Gastroesophageal sphincter (tissue), 4 donors: ENCODE data around the gene IBA57. TPM values are rescaled to one million over a fixed set of nuclear protein-coding genes. Genes with fewer than 3 reads are reported as not detected.

Source experiments
- ATAC-seq: fragments of 150-250 bp; one replicate; pipeline ENCODE4 v1.9.1; 2016; ENCODE audit warnings: mild to moderate bottlenecking, moderate library complexity
- H3K27ac ChIP-seq, 4 donors: fragments of 200-600 bp; sonication (generic) in 3 of 4; 1 replicate in 3 of 4; 2 replicates in 1 of 4; pipeline ENCODE4 v1.5.1; 2016 to 2019
- H3K27me3 ChIP-seq: fragments of 200-600 bp; sonication (generic); one replicate; pipeline ENCODE4 v1.5.1; 2019
- H3K36me3 ChIP-seq, 2 donors: fragments of 200-600 bp; sonication (generic); one replicate each; pipeline ENCODE4 v1.5.1; 2019; ENCODE audit warnings: control low read depth in 1 of 2
- H3K4me1 ChIP-seq, 3 donors: fragments of 200-600 bp; sonication (generic); 1 replicate in 2 of 3; 2 replicates in 1 of 3; pipeline ENCODE4 v1.5.1; 2016 to 2019; ENCODE audit warnings: control low read depth in 2 of 3
- H3K4me3 ChIP-seq, 2 donors: fragments of 200-600 bp; sonication (generic); one replicate each; pipeline ENCODE4 v1.5.1; 2019; ENCODE audit warnings: mild to moderate bottlenecking in 1 of 2, moderate library complexity in 1 of 2
- H3K9me3 ChIP-seq, 3 donors: fragments of 200-600 bp; sonication (generic); one replicate each; pipeline ENCODE4 v1.5.1; 2017 to 2019; ENCODE audit warnings: control low read depth in 2 of 3
- CTCF ChIP-seq, 4 experiments: fragments of 200-600 bp in 2 of 4; fragments of 450-650 bp in 2 of 4; sonication (generic) in 1 of 4; IDR thresholded peaks; one replicate each; pipeline ENCODE4 v1.5.1; 2017 to 2019; ENCODE audit warnings: antibody characterized with exemption in 4 of 4, mild to moderate bottlenecking in 2 of 4, moderate library complexity in 2 of 4
- EP300 ChIP-seq: sonication (generic); formaldehyde crosslinking; IDR thresholded peaks from one replicate; pipeline ENCODE4 v1.6.1; 2017; ENCODE audit warnings: antibody characterized with exemption, mild to moderate bottlenecking
- POLR2A ChIP-seq, 2 donors: fragments of 450-650 bp; IDR thresholded peaks; one replicate each; pipeline ENCODE4 v1.6.1; 2017; ENCODE audit warnings: antibody characterized with exemption in 2 of 2, mild to moderate bottlenecking in 2 of 2, moderate library complexity in 1 of 2
- POLR2AphosphoS5 ChIP-seq: sonication (generic); formaldehyde crosslinking; IDR thresholded peaks from one replicate; pipeline ENCODE4 v1.6.1; 2017; ENCODE audit warnings: antibody characterized with exemption
- WGBS, 2 donors: methylation state at CpG; one replicate each; pipeline ENCODE4 v1.1.5; 2018; ENCODE audit warnings: low coverage in 1 of 2; 5-methylcytosine and 5-hydroxymethylcytosine counted together
- total RNA-seq, 4 donors: library from RNA; depleted of rRNA; stranded (reverse); fragments of >200 nt; gene quantifications; one replicate each; pipeline ENCODE4 v1.1.0, GENCODE V29; 2016

IBA57 gene
- total RNA-seq: 10 to 100 TPM in 1 of 4 donors, 1 to 10 TPM in 3; 4.2 to 11.3 (median 7.4) TPM

DNA sequence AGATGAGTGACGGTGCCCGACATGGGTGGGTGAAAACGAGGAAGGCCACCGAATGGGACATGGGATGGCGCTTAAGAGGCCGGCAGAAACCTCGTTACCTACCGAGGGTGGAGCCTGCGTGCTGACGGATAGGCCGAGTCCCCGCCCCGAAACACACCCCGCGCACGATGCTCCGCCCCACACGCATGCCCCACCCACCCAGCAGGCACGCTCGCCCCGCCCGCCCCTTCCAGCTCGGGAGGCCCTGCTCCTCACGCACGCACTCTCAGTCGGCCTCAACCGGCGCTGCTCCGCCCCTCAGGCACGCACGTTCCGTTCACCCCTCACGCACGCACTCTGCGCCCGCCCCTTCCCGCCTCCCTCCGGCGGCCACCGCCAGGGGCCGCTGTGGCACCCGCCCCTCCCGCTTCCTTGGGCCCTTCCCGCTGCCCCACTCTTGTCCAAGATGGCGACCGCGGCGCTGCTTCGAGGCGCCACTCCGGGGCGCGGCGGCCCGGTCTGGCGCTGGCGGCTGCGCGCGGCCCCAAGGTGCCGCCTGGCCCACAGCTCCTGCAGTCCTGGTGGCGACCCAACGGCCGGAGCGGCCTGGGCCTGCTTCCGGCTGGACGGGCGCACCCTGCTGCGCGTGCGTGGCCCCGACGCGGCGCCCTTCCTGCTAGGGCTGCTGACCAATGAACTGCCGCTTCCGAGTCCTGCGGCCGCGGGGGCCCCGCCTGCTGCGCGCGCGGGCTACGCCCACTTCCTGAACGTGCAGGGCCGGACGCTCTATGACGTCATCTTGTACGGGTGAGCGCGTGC is at the start of gene IBA57:
Gene IBA57 (plus strand): TSS at position 433 of the 798 bp plus-strand sequence. CDS start 13 bp downstream, at position 446.
- Histone ChIP-seq H3K9me3 (no peaks in the 10 kb centered on the region), H3K27ac (peak within 1 kb of the TSS; percentile 76 to 100 (median 99)), H3K27me3 (peaks cover 20% of the 10 kb centered on the region), H3K4me3 (peak within 1 kb of the TSS; percentile 39 to 87), H3K4me1 (peaks cover 0 to 56% (median 6%) of the 10 kb centered on the region in 3 donors), H3K36me3 (no peaks in the 10 kb centered on the region)
- TF ChIP-seq EP300 (peak; percentile 75), POLR2AphosphoS5 (peak; percentile 80), POLR2A (IDR thresholded peaks at IDR 0.05) (peak; percentile 96 to 97), CTCF (IDR thresholded peaks at IDR 0.05) (peak in 3 of 4 experiments; percentile 91 to 96 (median 95))
- WGBS, 2 donors: 0% methylated on average over 6 of the region's 93 CpGs; no CpG with 5 or more reads in 1 of the 2 donors
- peak; percentile 92 for ATAC-seq

- H3K9me3 ChIP-seq: no peaks in the 10 kb centered on the region
- no peak overlapping the region for H3K4me3 ChIP-seq
- TF ChIP-seq CTCF (IDR thresholded peaks at IDR 0.05): no peak
- no peak for TF ChIP-seq POLR2A (IDR thresholded peaks at IDR 0.05)
- no peak for TF ChIP-seq EP300
- TF ChIP-seq POLR2AphosphoS5: no peak
- H3K4me1 ChIP-seq: no peaks in the 10 kb centered on the region
- no peak for ATAC-seq
- WGBS, 2 donors: 100% methylated on average over 2 to 3 of the region's 4 CpGs
- H3K27me3 ChIP-seq: no peaks in the 10 kb centered on the region
- H3K36me3 ChIP-seq: no peaks in the 10 kb centered on the region
- no peak overlapping the region for H3K27ac ChIP-seq
Observed at GRCh38 chr1:228117335-228117734, 48.3 kb upstream of the IBA57 start.

GRCh38 chr1:228118040-228118439 is 47.6 kb upstream of the IBA57 start:
- Histone ChIP-seq H3K4me1 (no peaks in the 10 kb centered on the region), H3K27ac (no peak overlapping the region), H3K9me3 (no peaks in the 10 kb centered on the region), H3K36me3 (no peaks in the 10 kb centered on the region), H3K4me3 (no peak overlapping the region), H3K27me3 (no peaks in the 10 kb centered on the region)
- no peak for ATAC-seq
- no peak for TF ChIP-seq POLR2AphosphoS5
- TF ChIP-seq POLR2A (IDR thresholded peaks at IDR 0.05): no peak
- TF ChIP-seq EP300: no peak
- TF ChIP-seq CTCF (IDR thresholded peaks at IDR 0.05): no peak
- 75 to 80% methylated on average over 2 of the region's 2 CpGs for WGBS, 2 donors

- H3K4me1 ChIP-seq: no peaks in the 10 kb centered on the region
- no peak overlapping the region for H3K4me3 ChIP-seq
- ATAC-seq: no peak
- no peaks in the 10 kb centered on the region for H3K36me3 ChIP-seq
- TF ChIP-seq POLR2A (IDR thresholded peaks at IDR 0.05) (no peak), EP300 (no peak), POLR2AphosphoS5 (no peak), CTCF (IDR thresholded peaks at IDR 0.05) (no peak)
- H3K9me3 ChIP-seq: no peaks in the 10 kb centered on the region
- WGBS, 2 donors: 57 to 100% methylated on average over 1 of the region's 1 CpG
- no peak overlapping the region for H3K27ac ChIP-seq
- H3K27me3 ChIP-seq: no peaks in the 10 kb centered on the region
Observed at GRCh38 chr1:228120351-228120750, 45.3 kb upstream of the IBA57 start.
